NCI-H510A treated with DMSO at 0.1 percent for 48 hours (cell line): Measurements from ENCODE around the gene CAPZB.

Source experiments
- DNase-seq: peaks from one replicate; lab custom pipeline; 2025; lab: John Stamatoyannopoulos, UW

The CAPZB gene

GRCh38 chr1:19448491-19449439, 36.6 kb downstream of the CAPZB start:
- no peak for DNase-seq

- DNase-seq, result no peak
These were observed 37.8 kb downstream of the CAPZB start for GRCh38 chr1:19447550-19447949.

GRCh38 chr1:19445417-19446342, 39.7 kb downstream of the CAPZB start:
- peak; percentile 88 for DNase-seq

GRCh38 chr1:19444296-19445021, 40.9 kb downstream of the CAPZB start:
- DNase-seq, result no peak

GRCh38 chr1:19443326-19443725, 42.0 kb downstream of the CAPZB start:
- DNase-seq, result no peak

GRCh38 chr1:19442154-19443096, 42.9 kb downstream of the CAPZB start:
- peak; percentile 74 for DNase-seq

GRCh38 chr1:19441048-19441780, 44.1 kb downstream of the CAPZB start:
- no peak for DNase-seq

GRCh38 chr1:19439464-19440171, 45.7 kb downstream of the CAPZB start:
- DNase-seq, result no peak

- no peak for DNase-seq
These were observed 46.7 kb downstream of the CAPZB start for GRCh38 chr1:19438516-19439195.

- peak; percentile 70 for DNase-seq
These were observed 47.4 kb downstream of the CAPZB start for GRCh38 chr1:19437891-19438294.

- DNase-seq, result no peak
These were observed 48.4 kb downstream of the CAPZB start for GRCh38 chr1:19436716-19437476.

- DNase-seq, result no peak
These were observed 49.4 kb downstream of the CAPZB start for GRCh38 chr1:19435851-19436455.

GRCh38 chr1:19435181-19435580, 50.2 kb downstream of the CAPZB start:
- DNase-seq, result no peak

GRCh38 chr1:19433719-19433998, 51.7 kb downstream of the CAPZB start:
- DNase-seq, result no peak

GRCh38 chr1:19432943-19433718, 52.2 kb downstream of the CAPZB start:
- no peak for DNase-seq

- no peak for DNase-seq
These were observed 54.9 kb downstream of the CAPZB start for GRCh38 chr1:19430121-19431068.
